CD4-positive, alpha-beta T cell (primary cell): ENCODE measurements around the gene KDELR1. TPM values are rescaled to one million over a fixed set of nuclear protein-coding genes. Genes with fewer than 3 reads are reported as not detected.

Experiments used
- ATAC-seq: fragments of 200-7000 bp; cut with Tn5 transposase; one replicate; pipeline ENCODE4 v1.10.0; 2022; ENCODE audit warnings: mild to moderate bottlenecking; ENCODE audit not compliant: poor library complexity
- CTCF ChIA-PET: fragments of 350-600 bp; sonication (Branson Sonifier 250); formaldehyde crosslinking; loops from one replicate; lab custom pipeline; 2021; ENCODE audit warnings: antibody characterized with exemption, inconsistent platforms; lab: Charles Lee
- POLR2A ChIA-PET: fragments of 350-600 bp; sonication (Branson Sonifier 250); formaldehyde crosslinking; loops from one replicate; lab custom pipeline; 2021; ENCODE audit warnings: antibody characterized with exemption, inconsistent platforms; lab: Charles Lee
- DNase-seq, 14 experiments: peaks; one replicate each; pipeline ENCODE4 v3.0.0-alpha.2; 2013 to 2020; ENCODE audit warnings: mixed read lengths in 2 of 14
- H3K27ac ChIP-seq, 2 donors: one replicate each; pipeline versions ENCODE4 v1.5.1 to v1.7.0; 2013; ENCODE audit warnings: low read length in 2 of 2, low read depth in 1 of 2, mild to moderate bottlenecking in 1 of 2
- H3K27me3 ChIP-seq, 2 experiments: 1 replicate in 1 of 2; 2 replicates in 1 of 2; pipeline versions ENCODE4 v1.6.1 to v1.7.0; 2013; ENCODE audit warnings: low read length in 2 of 2, control low read depth in 1 of 2, mild to moderate bottlenecking in 1 of 2, moderate library complexity in 1 of 2; ENCODE audit not compliant: insufficient read depth in 2 of 2, control insufficient read depth in 1 of 2
- H3K36me3 ChIP-seq: one replicate; pipeline ENCODE4 v1.6.1; 2013; ENCODE audit warnings: low read length, control low read depth; ENCODE audit not compliant: insufficient read depth
- H3K4me1 ChIP-seq: one replicate; pipeline ENCODE4 v1.6.1; 2013; ENCODE audit warnings: low read length, control low read depth; ENCODE audit not compliant: insufficient read depth
- H3K4me3 ChIP-seq: one replicate; pipeline ENCODE4 v1.5.1; 2013; ENCODE audit warnings: mild to moderate bottlenecking, low read length, moderate library complexity
- H3K9me3 ChIP-seq, 2 experiments: 1 replicate in 1 of 2; 2 replicates in 1 of 2; pipeline versions ENCODE4 v1.6.1 to v1.7.0; 2013; ENCODE audit warnings: low read length in 2 of 2, mild to moderate bottlenecking in 2 of 2, control low read depth in 1 of 2, moderate library complexity in 1 of 2; ENCODE audit not compliant: control insufficient read depth in 1 of 2, insufficient read depth in 1 of 2
- H3K27ac Mint-ChIP-seq: one replicate; pipeline ENCODE4 v1.8.0; 2020; ENCODE audit warnings: mixed read lengths
- H3K27me3 Mint-ChIP-seq: one replicate; pipeline ENCODE4 v1.8.0; 2021; ENCODE audit warnings: mixed read lengths
- H3K36me3 Mint-ChIP-seq: one replicate; pipeline ENCODE4 v1.8.0; 2021; ENCODE audit warnings: low read depth, mixed read lengths
- H3K4me1 Mint-ChIP-seq: one replicate; pipeline ENCODE4 v1.8.0; 2021; ENCODE audit warnings: low read depth, mixed read lengths
- H3K4me3 Mint-ChIP-seq: one replicate; pipeline ENCODE4 v1.8.0; 2020; ENCODE audit warnings: mild to moderate bottlenecking, mixed read lengths
- H3K9me3 Mint-ChIP-seq: one replicate; pipeline ENCODE4 v1.8.0; 2020; ENCODE audit warnings: mixed read lengths
- intact Hi-C, 2 experiments: fragments of 100-400 bp; cut with DNase I in 1 of 2; cut with micrococcal nuclease in 1 of 2; formaldehyde crosslinking; loops; one replicate each; pipeline versions ENCODE4 v1.15.1 to v1.9.0; 2023 to 2025; cut with DNase I, micrococcal nuclease
- total RNA-seq, 174 experiments: library from RNA in 2 of 174; stranded (reverse) in 2 of 174; gene quantifications; one replicate each; pipeline ENCODE4 v1.2.3 and lab custom pipeline; 2021 to 2026
- TF ChIP-seq, protein P1 (sequence below): fragments of 200-600 bp; IDR thresholded peaks from one replicate; pipeline ENCODE4 v1.8.0; 2022; ENCODE audit warnings: antibody characterized with exemption, mild to moderate bottlenecking

Gene KDELR1
- total RNA-seq, 2 experiments from 2014 or later, result 32.2 to 39.6 TPM

DNA sequence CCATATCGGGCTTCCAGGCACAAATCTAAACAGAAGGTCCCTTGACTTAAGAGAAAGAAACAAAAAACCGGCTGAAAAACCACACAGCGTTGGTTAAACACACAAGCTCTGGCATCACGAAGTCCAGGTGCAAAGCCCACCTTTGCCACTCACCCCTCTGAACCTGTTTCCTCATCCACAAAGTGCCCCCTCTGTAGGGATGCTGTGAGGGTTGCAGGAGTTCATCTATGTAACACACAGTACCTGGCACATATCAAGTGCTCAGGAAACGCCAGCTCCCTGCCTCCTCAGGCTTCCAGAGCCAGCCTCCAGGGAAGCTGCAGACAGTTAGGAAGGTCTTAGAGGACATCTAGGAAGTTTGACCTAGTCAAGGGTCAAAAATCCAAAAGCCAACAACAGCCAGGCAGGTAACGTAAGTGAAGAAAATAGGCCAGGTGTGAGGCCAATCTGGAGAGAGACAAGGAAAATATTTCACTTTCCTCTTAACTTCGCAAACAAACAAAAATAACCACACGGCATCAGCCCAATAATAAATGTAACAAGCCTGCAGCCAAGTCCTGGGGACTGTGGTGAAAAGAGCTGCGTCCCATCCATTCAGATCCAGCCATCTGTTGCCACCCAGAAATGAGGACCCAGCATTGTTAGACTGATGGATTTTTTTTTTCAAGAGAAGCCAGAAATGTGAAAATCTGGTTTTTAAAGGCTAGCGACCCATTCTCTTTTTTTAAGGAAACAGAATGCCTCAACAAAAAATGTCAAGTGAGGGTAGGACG, 10.0 kb downstream of the KDELR1 start:
- TF ChIP-seq, protein P1, sequence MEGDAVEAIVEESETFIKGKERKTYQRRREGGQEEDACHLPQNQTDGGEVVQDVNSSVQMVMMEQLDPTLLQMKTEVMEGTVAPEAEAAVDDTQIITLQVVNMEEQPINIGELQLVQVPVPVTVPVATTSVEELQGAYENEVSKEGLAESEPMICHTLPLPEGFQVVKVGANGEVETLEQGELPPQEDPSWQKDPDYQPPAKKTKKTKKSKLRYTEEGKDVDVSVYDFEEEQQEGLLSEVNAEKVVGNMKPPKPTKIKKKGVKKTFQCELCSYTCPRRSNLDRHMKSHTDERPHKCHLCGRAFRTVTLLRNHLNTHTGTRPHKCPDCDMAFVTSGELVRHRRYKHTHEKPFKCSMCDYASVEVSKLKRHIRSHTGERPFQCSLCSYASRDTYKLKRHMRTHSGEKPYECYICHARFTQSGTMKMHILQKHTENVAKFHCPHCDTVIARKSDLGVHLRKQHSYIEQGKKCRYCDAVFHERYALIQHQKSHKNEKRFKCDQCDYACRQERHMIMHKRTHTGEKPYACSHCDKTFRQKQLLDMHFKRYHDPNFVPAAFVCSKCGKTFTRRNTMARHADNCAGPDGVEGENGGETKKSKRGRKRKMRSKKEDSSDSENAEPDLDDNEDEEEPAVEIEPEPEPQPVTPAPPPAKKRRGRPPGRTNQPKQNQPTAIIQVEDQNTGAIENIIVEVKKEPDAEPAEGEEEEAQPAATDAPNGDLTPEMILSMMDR, result no peak
- CTCF ChIA-PET, result no interaction called here
- Mint-ChIP-seq H3K27ac (no peak overlapping the region), H3K36me3 (peaks cover 45% of the 10 kb centered on the region), H3K4me1 (no peaks in the 10 kb centered on the region), H3K4me3 (no peak overlapping the region), H3K27me3 (no peaks in the 10 kb centered on the region), H3K9me3 (no peaks in the 10 kb centered on the region)
- Histone ChIP-seq H3K27ac (no peak overlapping the region), H3K9me3 (no peaks in the 10 kb centered on the region), H3K36me3 (peaks cover 34% of the 10 kb centered on the region), H3K4me3 (no peak overlapping the region), H3K4me1 (no peaks in the 10 kb centered on the region), H3K27me3 (no peaks in the 10 kb centered on the region)
- DNase-seq (no peak), ATAC-seq (no peak)
- POLR2A ChIA-PET, result no interaction called here
- intact Hi-C loops, result no loop called here

DNA sequence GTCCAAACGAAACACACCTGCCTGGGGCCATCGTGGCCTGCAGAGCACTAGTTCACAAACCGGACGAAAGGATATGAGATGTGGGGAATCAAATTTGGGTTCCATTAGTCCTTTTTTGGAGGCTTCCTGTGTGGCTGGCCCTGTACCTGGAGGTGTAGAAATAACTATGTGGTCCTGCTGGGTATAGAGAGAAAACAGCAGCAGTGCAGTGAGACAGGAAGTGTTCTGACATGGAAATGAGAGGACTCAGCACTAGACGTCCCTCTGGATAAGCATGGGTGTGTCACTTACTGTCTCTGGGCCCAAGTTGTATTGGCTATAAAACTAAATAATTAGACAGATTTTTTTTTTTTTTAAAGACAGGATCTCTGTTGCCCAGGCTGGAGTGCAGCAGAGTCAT, 12.3 kb downstream of the KDELR1 start:
- Histone ChIP-seq H3K4me1 (no peaks in the 10 kb centered on the region), H3K9me3 (no peaks in the 10 kb centered on the region), H3K27me3 (no peaks in the 10 kb centered on the region), H3K4me3 (no peak overlapping the region), H3K27ac (no peak overlapping the region), H3K36me3 (peaks cover 19% of the 10 kb centered on the region)
- H3K4me1 Mint-ChIP-seq, result no peaks in the 10 kb centered on the region
- DNase-seq (no peak), ATAC-seq (no peak)
- H3K27ac Mint-ChIP-seq, result no peak overlapping the region
- H3K9me3 Mint-ChIP-seq, result no peaks in the 10 kb centered on the region
- H3K36me3 Mint-ChIP-seq, result peaks cover 25% of the 10 kb centered on the region
- POLR2A ChIA-PET, result no interaction called here
- no peak overlapping the region for H3K4me3 Mint-ChIP-seq
- no peaks in the 10 kb centered on the region for H3K27me3 Mint-ChIP-seq
- TF ChIP-seq, protein P1, result no peak
- intact Hi-C loops, result no loop called here
- CTCF ChIA-PET, result no interaction called here

DNA sequence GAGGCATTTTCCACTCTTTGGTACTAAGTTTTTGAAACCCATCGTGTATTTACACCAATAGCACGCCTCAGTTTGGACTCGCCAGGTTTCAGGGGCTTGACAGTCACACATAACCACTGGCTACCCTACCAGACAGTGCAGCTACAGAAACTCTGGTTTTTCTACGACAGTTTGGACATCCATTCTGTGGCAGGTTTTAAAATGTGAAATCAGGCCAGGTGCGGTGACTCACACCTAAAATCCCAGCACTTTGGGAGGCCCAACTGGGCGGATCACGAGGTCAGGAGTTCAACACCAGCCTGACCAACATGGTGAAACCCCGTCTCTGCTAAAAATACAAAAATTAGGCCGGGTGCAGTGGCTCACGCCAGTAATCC, 13.2 kb downstream of the KDELR1 start:
- Mint-ChIP-seq H3K27me3 (no peaks in the 10 kb centered on the region), H3K27ac (no peak overlapping the region), H3K4me1 (no peaks in the 10 kb centered on the region), H3K9me3 (no peaks in the 10 kb centered on the region), H3K4me3 (no peak overlapping the region), H3K36me3 (peaks cover 16% of the 10 kb centered on the region)
- Histone ChIP-seq H3K36me3 (peaks cover 10% of the 10 kb centered on the region), H3K9me3 (no peaks in the 10 kb centered on the region), H3K27ac (no peak overlapping the region), H3K4me1 (no peaks in the 10 kb centered on the region), H3K27me3 (peaks cover 0 to 2% of the 10 kb centered on the region in 2 experiments), H3K4me3 (no peak overlapping the region)
- intact Hi-C loops, result no loop called here
- ChIA-PET POLR2A (no interaction called here), CTCF (no interaction called here)
- DNase-seq, result no peak
- no peak for ATAC-seq
- TF ChIP-seq, protein P1, result no peak
